ENCODE measurements around the gene TMEM154.
"Not testable (repeated sequence)": the region's sequence is repeated elsewhere in the genome, so short reads cannot be mapped to it uniquely, and the experiment has no call there.

The TMEM154 gene

GRCh38 chr4:152666946-152667345 is 12.9 kb downstream of the TMEM154 start:
- Histone ChIP-seq H3K9me3 (ENCODE audit: control insufficient read depth, insufficient read depth, low read length) (no peaks in the 10 kb centered on the region), H3K4me3 (ENCODE audit: low read depth, low read length) (no peak overlapping the region), H3K27ac (ENCODE audit: low read depth, low read length) (no peak overlapping the region), H3K27me3 (ENCODE audit: control insufficient read depth, insufficient read depth, low read length) (no peaks in the 10 kb centered on the region), H3K36me3 (ENCODE audit: control insufficient read depth, insufficient read depth, low read length) (no peaks in the 10 kb centered on the region), H3K4me1 (ENCODE audit: control insufficient read depth, insufficient read depth, low read length) (peaks cover 7% of the 10 kb centered on the region), H3K9ac (ENCODE audit: low read depth, low read length) (no peak overlapping the region)

GRCh38 chr4:152665691-152666395 is 14.0 kb downstream of the TMEM154 start:
- no peak overlapping the region for H3K9ac ChIP-seq (ENCODE audit: low read depth, low read length)
- no peaks in the 10 kb centered on the region for H3K27me3 ChIP-seq (ENCODE audit: control insufficient read depth, insufficient read depth, low read length)
- no peaks in the 10 kb centered on the region for H3K36me3 ChIP-seq (ENCODE audit: control insufficient read depth, insufficient read depth, low read length)
- H3K9me3 ChIP-seq (ENCODE audit: control insufficient read depth, insufficient read depth, low read length), result no peaks in the 10 kb centered on the region
- no peak overlapping the region for H3K27ac ChIP-seq (ENCODE audit: low read depth, low read length)
- peaks cover 7% of the 10 kb centered on the region for H3K4me1 ChIP-seq (ENCODE audit: control insufficient read depth, insufficient read depth, low read length)
- no peak overlapping the region for H3K4me3 ChIP-seq (ENCODE audit: low read depth, low read length)

DNA sequence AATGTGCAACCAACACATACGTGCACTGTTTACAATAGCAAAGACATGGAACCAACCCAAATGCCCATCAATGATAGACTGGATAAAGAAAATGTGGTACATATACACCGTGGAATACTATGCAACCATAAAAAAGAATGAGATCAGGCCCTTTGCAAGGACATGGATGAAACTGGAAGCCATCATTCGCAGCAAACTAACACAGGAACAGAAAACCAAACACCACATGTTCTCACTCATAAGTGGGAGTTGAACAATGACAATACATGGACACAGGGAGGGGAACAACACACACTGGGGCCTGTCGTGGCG is 15.8 kb downstream of the TMEM154 start:
- H3K9me3 ChIP-seq (ENCODE audit: control insufficient read depth, insufficient read depth, low read length); H3K9ac ChIP-seq (ENCODE audit: low read depth, low read length); H3K27ac ChIP-seq (ENCODE audit: low read depth, low read length); H3K4me3 ChIP-seq (ENCODE audit: low read depth, low read length); H3K4me1 ChIP-seq (ENCODE audit: control insufficient read depth, insufficient read depth, low read length); H3K27me3 ChIP-seq (ENCODE audit: control insufficient read depth, insufficient read depth, low read length); H3K36me3 ChIP-seq (ENCODE audit: control insufficient read depth, insufficient read depth, low read length): not testable (repeated sequence)

DNA sequence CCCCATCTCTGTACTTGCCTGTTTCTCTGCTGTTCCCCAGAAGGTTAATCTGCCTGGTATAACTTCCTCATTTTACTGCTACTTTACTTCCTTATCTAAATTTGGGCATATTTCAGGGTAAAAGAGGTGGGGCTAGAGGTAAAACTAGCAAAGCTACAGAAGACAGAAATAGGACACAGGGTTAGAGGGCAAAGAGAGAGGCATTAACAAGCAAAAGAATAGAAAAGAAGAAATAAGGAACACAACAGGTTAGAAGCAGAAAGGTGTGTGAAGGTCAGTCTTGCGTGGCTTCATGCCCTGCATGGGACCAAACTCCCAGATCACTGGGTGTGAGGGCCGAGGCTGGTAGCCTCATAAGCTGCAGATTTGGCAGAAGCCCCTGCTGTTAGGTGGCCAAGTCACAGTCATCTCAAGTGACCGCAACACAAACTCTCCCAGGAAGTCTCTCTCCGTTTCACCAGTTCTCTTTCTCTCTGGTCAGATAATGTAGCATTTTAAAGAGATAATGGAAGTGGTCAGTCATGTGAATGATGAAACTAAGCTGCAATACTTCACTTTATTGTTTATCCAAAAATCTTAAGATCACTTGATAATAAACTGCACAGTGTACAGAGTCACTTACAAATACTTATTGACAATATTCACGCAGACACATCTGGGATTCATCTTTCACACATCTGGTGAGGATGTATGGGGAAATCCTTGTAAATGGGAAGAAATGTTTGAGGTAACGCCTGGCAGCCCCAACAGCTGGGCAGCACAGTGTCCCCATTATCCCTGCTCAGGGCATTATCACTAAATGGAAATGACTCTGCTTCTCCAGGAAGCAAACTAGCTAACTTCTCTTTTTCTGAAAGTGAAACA is 16.4 kb downstream of the TMEM154 start:
- Histone ChIP-seq H3K4me1 (ENCODE audit: control insufficient read depth, insufficient read depth, low read length) (peaks cover 2% of the 10 kb centered on the region), H3K9me3 (ENCODE audit: control insufficient read depth, insufficient read depth, low read length) (no peaks in the 10 kb centered on the region), H3K36me3 (ENCODE audit: control insufficient read depth, insufficient read depth, low read length) (no peaks in the 10 kb centered on the region), H3K4me3 (ENCODE audit: low read depth, low read length) (no peak overlapping the region), H3K27ac (ENCODE audit: low read depth, low read length) (no peak overlapping the region), H3K9ac (ENCODE audit: low read depth, low read length) (no peak overlapping the region), H3K27me3 (ENCODE audit: control insufficient read depth, insufficient read depth, low read length) (no peaks in the 10 kb centered on the region)

- Histone ChIP-seq H3K36me3 (ENCODE audit: control insufficient read depth, insufficient read depth, low read length) (no peaks in the 10 kb centered on the region), H3K9me3 (ENCODE audit: control insufficient read depth, insufficient read depth, low read length) (peaks cover 9% of the 10 kb centered on the region), H3K4me3 (ENCODE audit: low read depth, low read length) (no peak overlapping the region), H3K9ac (ENCODE audit: low read depth, low read length) (no peak overlapping the region), H3K27ac (ENCODE audit: low read depth, low read length) (no peak overlapping the region), H3K27me3 (ENCODE audit: control insufficient read depth, insufficient read depth, low read length) (no peaks in the 10 kb centered on the region), H3K4me1 (ENCODE audit: control insufficient read depth, insufficient read depth, low read length) (no peaks in the 10 kb centered on the region)
Measured at GRCh38 chr4:152661649-152662048, 18.1 kb downstream of the TMEM154 start.

DNA sequence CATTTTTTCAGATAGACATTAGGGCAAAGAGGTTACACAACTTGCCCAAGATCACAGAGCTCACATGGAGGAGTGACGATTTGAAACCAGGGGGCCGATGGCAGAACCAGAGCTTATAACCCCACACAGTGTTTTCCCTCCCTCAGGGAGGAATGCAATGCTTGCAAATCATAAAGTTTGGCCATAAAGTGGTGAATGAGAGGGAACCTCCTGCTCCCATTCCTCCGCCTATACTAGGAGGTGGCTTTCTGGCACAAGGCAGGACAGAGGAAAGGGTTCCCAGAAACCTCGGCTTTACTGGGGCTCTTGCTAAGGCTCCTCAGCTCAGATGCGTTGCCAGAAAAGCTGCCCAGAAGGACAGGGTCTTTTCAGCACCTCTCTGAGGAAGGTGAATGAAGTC is 19.3 kb downstream of the TMEM154 start:
- no peaks in the 10 kb centered on the region for H3K27me3 ChIP-seq (ENCODE audit: control insufficient read depth, insufficient read depth, low read length)
- no peaks in the 10 kb centered on the region for H3K36me3 ChIP-seq (ENCODE audit: control insufficient read depth, insufficient read depth, low read length)
- H3K9me3 ChIP-seq (ENCODE audit: control insufficient read depth, insufficient read depth, low read length), result peaks cover 9% of the 10 kb centered on the region
- H3K4me3 ChIP-seq (ENCODE audit: low read depth, low read length), result no peak overlapping the region
- H3K9ac ChIP-seq (ENCODE audit: low read depth, low read length), result no peak overlapping the region
- no peaks in the 10 kb centered on the region for H3K4me1 ChIP-seq (ENCODE audit: control insufficient read depth, insufficient read depth, low read length)
- no peak overlapping the region for H3K27ac ChIP-seq (ENCODE audit: low read depth, low read length)

DNA sequence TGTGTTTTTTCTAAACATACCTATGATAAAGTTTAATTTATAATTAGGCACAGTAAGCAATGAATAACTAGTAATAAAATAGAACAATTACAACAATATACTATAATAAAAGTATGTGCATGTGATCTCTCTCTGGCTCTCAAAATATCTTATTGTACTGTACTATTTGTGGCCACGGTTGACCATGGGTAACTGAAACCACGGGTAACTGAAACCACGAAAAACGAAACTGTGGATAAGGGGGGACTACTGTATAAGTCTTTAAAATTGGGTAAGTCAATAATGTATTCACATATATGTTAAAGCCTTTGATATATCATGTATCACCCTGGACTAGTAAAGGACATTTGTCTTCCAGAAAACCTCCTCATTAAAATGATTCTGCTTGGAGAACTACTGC is 20.0 kb downstream of the TMEM154 start:
- Histone ChIP-seq H3K9me3 (ENCODE audit: control insufficient read depth, insufficient read depth, low read length) (peaks cover 9% of the 10 kb centered on the region), H3K9ac (ENCODE audit: low read depth, low read length) (no peak overlapping the region), H3K27me3 (ENCODE audit: control insufficient read depth, insufficient read depth, low read length) (no peaks in the 10 kb centered on the region), H3K36me3 (ENCODE audit: control insufficient read depth, insufficient read depth, low read length) (no peaks in the 10 kb centered on the region), H3K4me3 (ENCODE audit: low read depth, low read length) (no peak overlapping the region), H3K27ac (ENCODE audit: low read depth, low read length) (no peak overlapping the region), H3K4me1 (ENCODE audit: control insufficient read depth, insufficient read depth, low read length) (no peaks in the 10 kb centered on the region)

GRCh38 chr4:152657657-152658056 is 22.1 kb downstream of the TMEM154 start:
- Histone ChIP-seq H3K4me3 (ENCODE audit: low read depth, low read length) (no peak overlapping the region), H3K27ac (ENCODE audit: low read depth, low read length) (no peak overlapping the region), H3K36me3 (ENCODE audit: control insufficient read depth, insufficient read depth, low read length) (no peaks in the 10 kb centered on the region), H3K9ac (ENCODE audit: low read depth, low read length) (no peak overlapping the region), H3K4me1 (ENCODE audit: control insufficient read depth, insufficient read depth, low read length) (no peaks in the 10 kb centered on the region), H3K27me3 (ENCODE audit: control insufficient read depth, insufficient read depth, low read length) (no peaks in the 10 kb centered on the region), H3K9me3 (ENCODE audit: control insufficient read depth, insufficient read depth, low read length) (peaks cover 9% of the 10 kb centered on the region)

DNA sequence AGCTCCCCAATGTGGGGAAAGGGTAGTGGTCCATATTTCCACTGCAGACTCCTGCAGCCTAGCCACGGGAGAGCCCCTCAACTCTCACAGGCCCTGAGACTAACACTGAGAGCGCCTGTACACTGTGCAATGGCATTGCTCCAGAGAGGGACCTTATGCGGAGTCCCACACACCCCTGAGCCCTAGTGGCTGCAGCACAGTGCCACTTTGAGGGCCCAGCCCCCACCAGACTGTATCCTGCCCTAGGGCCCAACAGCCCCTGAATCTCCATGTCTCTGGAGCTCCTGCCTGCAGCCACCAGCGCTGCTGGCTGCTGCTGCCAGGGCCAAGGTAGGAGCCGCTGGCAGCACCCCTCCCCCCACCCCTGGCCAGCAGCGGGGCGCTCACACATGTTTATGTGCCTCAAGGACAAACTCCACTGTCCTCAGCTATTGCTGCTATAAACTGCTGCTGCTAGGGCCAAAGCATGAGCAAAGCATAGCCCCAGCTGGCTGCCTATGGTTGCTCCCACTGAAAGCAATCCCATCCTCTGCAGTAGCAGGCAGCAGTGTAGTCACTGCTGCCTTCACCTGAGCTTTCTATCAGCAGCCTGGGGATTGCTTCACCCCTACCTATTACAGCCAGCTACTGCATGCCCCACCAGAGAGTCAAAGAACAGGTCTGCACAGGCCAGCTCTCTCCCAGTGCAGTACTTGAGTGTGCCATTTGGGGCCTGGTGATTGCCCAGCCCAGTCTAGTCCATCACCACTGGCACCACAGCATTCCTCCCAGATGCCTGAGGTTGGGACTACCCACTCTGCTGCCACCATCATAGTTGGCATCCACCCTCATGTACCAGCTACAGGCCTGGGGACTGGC is 24.3 kb downstream of the TMEM154 start:
- no peaks in the 10 kb centered on the region for H3K36me3 ChIP-seq (ENCODE audit: control insufficient read depth, insufficient read depth, low read length)
- H3K27me3 ChIP-seq (ENCODE audit: control insufficient read depth, insufficient read depth, low read length), result no peaks in the 10 kb centered on the region
- no peaks in the 10 kb centered on the region for H3K4me1 ChIP-seq (ENCODE audit: control insufficient read depth, insufficient read depth, low read length)
- H3K9ac ChIP-seq (ENCODE audit: low read depth, low read length), result no peak overlapping the region
- H3K4me3 ChIP-seq (ENCODE audit: low read depth, low read length), result no peak overlapping the region
- no peak overlapping the region for H3K27ac ChIP-seq (ENCODE audit: low read depth, low read length)
- H3K9me3 ChIP-seq (ENCODE audit: control insufficient read depth, insufficient read depth, low read length), result peaks cover 9% of the 10 kb centered on the region

GRCh38 chr4:152652102-152652501 is 27.7 kb downstream of the TMEM154 start:
- H3K36me3 ChIP-seq (ENCODE audit: control insufficient read depth, insufficient read depth, low read length), result no peaks in the 10 kb centered on the region
- H3K4me1 ChIP-seq (ENCODE audit: control insufficient read depth, insufficient read depth, low read length), result no peaks in the 10 kb centered on the region

More at GRCh38 chr4:152652102-152652501, 27.7 kb downstream of the TMEM154 start:
- Histone ChIP-seq H3K4me3 (ENCODE audit: low read depth, low read length) (no peak overlapping the region), H3K9me3 (ENCODE audit: control insufficient read depth, insufficient read depth, low read length) (peaks cover 2% of the 10 kb centered on the region; the same call in 1 of the 2 replicates), H3K27ac (ENCODE audit: low read depth, low read length) (no peak overlapping the region), H3K27me3 (ENCODE audit: control insufficient read depth, insufficient read depth, low read length) (no peaks in the 10 kb centered on the region), H3K9ac (ENCODE audit: low read depth, low read length) (no peak overlapping the region)
